ENCODE results near the gene SGCA. TPM values are rescaled to one million over a fixed set of nuclear protein-coding genes. Genes with fewer than 3 reads are reported as not detected.

Gene SGCA
- total RNA-seq, 1 donor from 2014 or later = 137 TPM

GRCh38 chr17:50209133-50209471 is 43.3 kb downstream of the SGCA start:
- Histone ChIP-seq H3K4me3 (no peak overlapping the region), H3K4me1 (peaks cover 62% of the 10 kb centered on the region), H3K36me3 (no peaks in the 10 kb centered on the region), H3K27ac (replicated peaks) (peak overlapping the region; percentile 84), H3K27me3 (ENCODE audit: low read depth) (peaks cover 70% of the 10 kb centered on the region), H3K9me3 (replicated peaks) (no peaks in the 10 kb centered on the region)
- intact Hi-C loops (cut with micrococcal nuclease) = no loop called here
- DNase-seq = no peak
- no peak for TF ChIP-seq CTCF (IDR thresholded peaks at IDR 0.05; ENCODE audit: borderline replicate concordance)

GRCh38 chr17:50209472-50210239 is 43.9 kb downstream of the SGCA start:
- peak overlapping the region; percentile 84 for H3K27ac ChIP-seq (replicated peaks)
- peaks cover 67% of the 10 kb centered on the region for H3K4me1 ChIP-seq
- H3K4me3 ChIP-seq = no peak overlapping the region
- H3K9me3 ChIP-seq (replicated peaks) = no peaks in the 10 kb centered on the region
- H3K27me3 ChIP-seq (ENCODE audit: low read depth) = peaks cover 65% of the 10 kb centered on the region
- TF ChIP-seq CTCF (IDR thresholded peaks at IDR 0.05; ENCODE audit: borderline replicate concordance) = no peak
- H3K36me3 ChIP-seq = no peaks in the 10 kb centered on the region
- intact Hi-C loops (cut with micrococcal nuclease) = no loop called here
- DNase-seq = peak; percentile 90

- H3K27ac ChIP-seq (replicated peaks) = peak overlapping the region; percentile 84
- intact Hi-C loops (cut with micrococcal nuclease) = no loop called here
Observed at GRCh38 chr17:50210240-50211225, 44.7 kb downstream of the SGCA start.

GRCh38 chr17:50211249-50212120 is 45.7 kb downstream of the SGCA start:
- peaks cover 49% of the 10 kb centered on the region for H3K27me3 ChIP-seq (ENCODE audit: low read depth)
- peaks cover 59% of the 10 kb centered on the region for H3K4me1 ChIP-seq
- no peak overlapping the region for H3K4me3 ChIP-seq
- TF ChIP-seq CTCF (IDR thresholded peaks at IDR 0.05; ENCODE audit: borderline replicate concordance) = no peak
- H3K27ac ChIP-seq (replicated peaks) = peak overlapping the region; percentile 84
- no peak for DNase-seq
- no peaks in the 10 kb centered on the region for H3K36me3 ChIP-seq
- intact Hi-C loops (cut with micrococcal nuclease) = no loop called here
- H3K9me3 ChIP-seq (replicated peaks) = no peaks in the 10 kb centered on the region

More at GRCh38 chr17:50210240-50211225, 44.7 kb downstream of the SGCA start:
- peaks cover 58% of the 10 kb centered on the region for H3K27me3 ChIP-seq (ENCODE audit: low read depth)
- H3K36me3 ChIP-seq = no peaks in the 10 kb centered on the region
- DNase-seq = peak; percentile 57
- no peak overlapping the region for H3K4me3 ChIP-seq
- no peaks in the 10 kb centered on the region for H3K9me3 ChIP-seq (replicated peaks)
- TF ChIP-seq CTCF (IDR thresholded peaks at IDR 0.05; ENCODE audit: borderline replicate concordance) = no peak
- peaks cover 66% of the 10 kb centered on the region for H3K4me1 ChIP-seq
